Fibroblast of mammary gland (primary cell): ENCODE measurements around the gene POU6F1.

Experiments
- DNase-seq: peaks from one replicate; pipeline ENCODE4 v3.0.0-alpha.2; 2010; ENCODE audit warnings: low read depth
- H3K4me3 ChIP-seq: 2 replicates; pipeline ENCODE4 v1.5.1; 2011; ENCODE audit warnings: low read depth, mild to moderate bottlenecking, low read length, moderate library complexity; ENCODE audit not compliant: control insufficient read depth
- TF ChIP-seq, protein P1 (sequence below): conservative IDR thresholded peaks from 2 replicates; pipeline ENCODE4 v1.5.1; 2011; ENCODE audit warnings: low read depth, low read length, inconsistent platforms; ENCODE audit not compliant: control insufficient read depth, insufficient read depth

Gene POU6F1

DNA sequence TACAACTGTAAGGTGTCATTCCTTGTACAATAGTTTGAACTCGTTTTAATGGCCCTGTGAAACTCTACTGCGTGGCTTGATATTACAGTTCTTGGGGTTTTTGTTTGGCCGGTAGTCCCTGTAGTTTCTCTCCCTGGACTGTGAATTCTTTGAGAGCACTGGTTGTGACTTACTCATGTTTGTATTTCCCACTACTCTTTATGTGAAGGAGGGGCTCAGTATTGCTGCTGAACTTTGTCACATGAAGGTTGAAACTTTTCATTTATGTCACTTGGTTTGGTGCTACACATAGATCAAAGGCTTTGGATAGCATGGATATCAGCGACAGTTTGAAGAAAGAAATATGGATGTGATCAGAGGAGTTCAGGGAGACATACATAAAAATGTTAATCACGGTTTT lies 1.5 kb upstream of the POU6F1 start:
- DNase-seq, result no peak
- TF ChIP-seq, protein P1, sequence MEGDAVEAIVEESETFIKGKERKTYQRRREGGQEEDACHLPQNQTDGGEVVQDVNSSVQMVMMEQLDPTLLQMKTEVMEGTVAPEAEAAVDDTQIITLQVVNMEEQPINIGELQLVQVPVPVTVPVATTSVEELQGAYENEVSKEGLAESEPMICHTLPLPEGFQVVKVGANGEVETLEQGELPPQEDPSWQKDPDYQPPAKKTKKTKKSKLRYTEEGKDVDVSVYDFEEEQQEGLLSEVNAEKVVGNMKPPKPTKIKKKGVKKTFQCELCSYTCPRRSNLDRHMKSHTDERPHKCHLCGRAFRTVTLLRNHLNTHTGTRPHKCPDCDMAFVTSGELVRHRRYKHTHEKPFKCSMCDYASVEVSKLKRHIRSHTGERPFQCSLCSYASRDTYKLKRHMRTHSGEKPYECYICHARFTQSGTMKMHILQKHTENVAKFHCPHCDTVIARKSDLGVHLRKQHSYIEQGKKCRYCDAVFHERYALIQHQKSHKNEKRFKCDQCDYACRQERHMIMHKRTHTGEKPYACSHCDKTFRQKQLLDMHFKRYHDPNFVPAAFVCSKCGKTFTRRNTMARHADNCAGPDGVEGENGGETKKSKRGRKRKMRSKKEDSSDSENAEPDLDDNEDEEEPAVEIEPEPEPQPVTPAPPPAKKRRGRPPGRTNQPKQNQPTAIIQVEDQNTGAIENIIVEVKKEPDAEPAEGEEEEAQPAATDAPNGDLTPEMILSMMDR, result no peak
- H3K4me3 ChIP-seq, result no peak overlapping the region

DNA sequence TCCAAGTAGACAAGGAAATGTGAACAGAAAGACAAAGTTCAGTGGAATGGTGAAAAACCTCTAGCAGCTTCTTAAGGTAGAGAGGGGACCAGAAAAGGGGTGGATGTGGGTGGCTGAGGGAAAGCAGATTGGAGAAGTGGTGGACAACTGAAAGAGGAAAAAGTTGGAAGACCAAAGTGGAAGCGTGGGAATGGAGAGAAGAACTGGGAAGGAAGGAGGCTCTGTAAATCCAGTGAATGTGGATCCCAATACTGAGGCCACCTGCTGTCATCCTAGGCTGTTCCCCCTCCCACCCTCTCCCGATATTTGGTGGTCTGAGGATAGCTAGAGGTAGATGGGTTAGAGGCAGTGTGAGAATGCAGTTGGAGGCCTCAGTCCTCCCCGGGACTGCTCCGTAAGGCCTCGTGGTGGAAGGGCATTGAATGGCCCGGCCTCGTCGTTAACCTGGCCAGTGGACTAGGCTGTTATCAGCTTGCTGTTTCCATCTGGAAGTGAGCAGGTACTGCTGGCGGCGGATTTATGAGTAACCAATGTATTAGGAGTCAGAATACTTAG lies 822 bp upstream of the POU6F1 start:
- TF ChIP-seq, protein P1, result no peak
- DNase-seq, result no peak
- H3K4me3 ChIP-seq, result peak overlapping the region; percentile 73

DNA sequence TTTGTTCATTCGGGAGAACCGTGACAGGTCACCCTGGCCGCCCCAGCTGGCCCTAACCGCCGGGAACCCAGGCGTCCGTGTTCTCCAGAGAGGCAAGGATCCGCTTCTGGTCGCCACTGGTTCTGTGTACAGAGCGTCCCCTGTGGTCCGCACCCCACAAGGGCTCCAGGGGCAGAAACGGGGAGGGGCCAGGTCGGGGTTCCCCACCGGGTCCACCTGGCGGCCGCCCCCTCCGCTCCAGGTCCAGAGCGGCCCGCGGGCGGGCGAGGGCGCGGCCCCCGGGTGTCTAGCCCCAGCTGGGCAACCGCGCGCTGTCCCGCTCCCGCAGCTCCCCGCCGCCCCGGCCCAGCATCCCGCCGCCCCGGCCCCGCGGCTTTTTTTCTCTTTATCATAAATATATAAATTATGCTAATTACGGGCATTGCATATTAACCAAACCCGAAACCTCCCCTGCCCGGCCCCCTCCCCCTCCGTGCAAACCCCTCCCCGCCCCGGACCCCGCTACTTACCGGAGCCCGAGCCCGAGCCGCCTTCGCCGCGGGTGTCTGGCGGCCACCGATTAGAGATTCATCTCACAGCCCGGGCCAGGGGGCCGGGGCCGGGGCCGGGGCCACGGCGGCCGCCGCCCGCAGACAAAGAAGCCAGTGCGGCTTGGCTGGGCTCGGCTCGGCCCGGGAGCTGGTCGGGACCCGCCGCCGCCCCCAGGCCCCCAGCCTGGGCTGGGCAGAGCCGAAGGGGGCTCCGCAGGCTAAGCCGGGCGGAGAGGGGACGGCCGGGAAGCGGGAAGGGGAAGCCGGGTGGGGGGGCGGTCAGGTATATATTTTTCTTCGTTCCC lies 512 bp downstream of the POU6F1 start:
- TF ChIP-seq, protein P1, result peak; percentile 16
- peak; percentile 15 for DNase-seq
- H3K4me3 ChIP-seq, result peak overlapping the region; percentile 73

DNA sequence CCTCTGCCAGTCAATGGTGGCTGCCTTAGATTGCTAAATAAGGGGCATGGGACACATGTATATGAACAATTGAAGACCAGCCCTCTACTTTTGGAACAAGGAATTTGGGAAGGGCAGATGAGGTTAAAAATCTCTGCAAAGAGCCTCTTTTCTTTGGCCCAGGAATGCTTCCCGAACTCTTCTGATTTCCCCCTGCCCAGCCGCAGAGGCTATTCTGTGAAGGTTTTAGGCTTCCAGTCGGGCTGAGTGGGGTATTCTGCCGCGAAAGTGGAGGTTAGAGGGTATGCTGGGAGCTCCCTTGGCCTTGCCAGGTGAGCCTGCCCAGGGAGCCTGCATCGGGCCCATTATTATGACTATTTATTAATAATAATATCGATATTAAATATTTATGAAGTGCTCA lies 1.2 kb downstream of the POU6F1 start:
- H3K4me3 ChIP-seq, result peak overlapping the region; percentile 73
- DNase-seq, result no peak
- TF ChIP-seq, protein P1, result no peak

DNA sequence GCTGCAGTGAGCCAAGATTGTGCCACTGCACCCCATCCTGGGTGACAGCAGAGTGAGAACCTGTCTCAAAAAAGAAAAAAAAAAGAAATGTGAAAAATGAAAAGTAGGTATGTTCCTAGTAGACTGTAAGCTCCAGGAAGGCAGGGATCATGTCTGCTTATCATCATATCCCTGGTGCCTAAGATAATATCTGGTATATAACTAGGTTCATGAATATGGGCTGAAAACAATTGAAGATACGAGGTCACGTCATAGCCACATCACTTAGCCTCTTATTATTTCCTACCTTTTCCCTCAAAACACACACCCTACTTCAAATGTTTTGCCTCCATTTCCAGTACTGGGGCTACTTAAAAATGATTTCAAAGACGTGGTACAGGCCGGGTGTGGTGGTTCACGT lies 3.0 kb downstream of the POU6F1 start:
- H3K4me3 ChIP-seq, result no peak overlapping the region
- TF ChIP-seq, protein P1, result no peak
- DNase-seq, result no peak

DNA sequence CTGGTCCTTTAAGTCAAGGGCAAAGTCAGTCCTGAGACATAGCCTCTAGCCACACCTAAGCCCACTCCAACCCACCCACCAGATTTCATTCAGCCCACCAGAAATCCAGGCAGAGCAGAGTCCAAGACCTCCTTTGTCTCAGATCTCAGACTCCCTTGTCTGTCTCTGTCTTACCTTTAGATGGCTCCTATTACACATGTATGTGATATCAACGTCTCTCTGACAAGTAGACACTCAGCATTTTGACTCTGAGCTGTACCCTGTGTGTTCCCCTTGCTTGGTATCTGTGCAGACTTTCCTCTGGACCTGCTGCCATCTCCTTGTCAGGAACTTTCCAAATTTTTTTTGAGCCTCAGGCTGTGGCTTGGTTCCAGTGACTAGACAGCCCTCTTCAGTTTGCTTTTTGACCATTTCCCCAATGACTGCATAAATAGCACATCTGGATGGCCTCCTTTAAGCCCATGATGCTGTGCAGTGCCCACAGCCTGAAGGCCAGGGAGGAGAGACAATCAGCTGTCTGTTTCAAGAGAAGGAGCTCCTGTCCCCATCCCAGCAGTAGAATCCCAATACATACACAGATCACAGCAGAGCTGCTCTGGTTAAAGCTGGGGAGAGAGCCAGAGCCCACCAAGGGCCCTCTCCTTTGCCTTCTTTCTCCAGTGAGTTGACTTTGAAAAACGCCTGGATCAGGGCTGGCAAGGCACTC lies 7.0 kb downstream of the POU6F1 start:
- TF ChIP-seq, protein P1, result no peak
- no peak overlapping the region for H3K4me3 ChIP-seq
- DNase-seq, result no peak
